Gastroesophageal sphincter (tissue), 3 donors: ENCODE results near the gene PTBP1.

Experiments used
- EP300 ChIP-seq: sonication (generic); formaldehyde crosslinking; IDR thresholded peaks from one replicate; pipeline ENCODE4 v1.6.1; 2017; ENCODE audit warnings: antibody characterized with exemption, mild to moderate bottlenecking
- POLR2A ChIP-seq, 2 donors: fragments of 450-650 bp; IDR thresholded peaks; one replicate each; pipeline ENCODE4 v1.6.1; 2017; ENCODE audit warnings: antibody characterized with exemption in 2 of 2, mild to moderate bottlenecking in 2 of 2, moderate library complexity in 1 of 2
- POLR2AphosphoS5 ChIP-seq: sonication (generic); formaldehyde crosslinking; IDR thresholded peaks from one replicate; pipeline ENCODE4 v1.6.1; 2017; ENCODE audit warnings: antibody characterized with exemption
- TF ChIP-seq, protein P1 (sequence below), 4 experiments: fragments of 200-600 bp in 2 of 4; fragments of 450-650 bp in 2 of 4; sonication (generic) in 1 of 4; IDR thresholded peaks; one replicate each; pipeline ENCODE4 v1.5.1; 2017 to 2019; ENCODE audit warnings: antibody characterized with exemption in 4 of 4, mild to moderate bottlenecking in 2 of 4, moderate library complexity in 2 of 4

- TF ChIP-seq, protein P1, sequence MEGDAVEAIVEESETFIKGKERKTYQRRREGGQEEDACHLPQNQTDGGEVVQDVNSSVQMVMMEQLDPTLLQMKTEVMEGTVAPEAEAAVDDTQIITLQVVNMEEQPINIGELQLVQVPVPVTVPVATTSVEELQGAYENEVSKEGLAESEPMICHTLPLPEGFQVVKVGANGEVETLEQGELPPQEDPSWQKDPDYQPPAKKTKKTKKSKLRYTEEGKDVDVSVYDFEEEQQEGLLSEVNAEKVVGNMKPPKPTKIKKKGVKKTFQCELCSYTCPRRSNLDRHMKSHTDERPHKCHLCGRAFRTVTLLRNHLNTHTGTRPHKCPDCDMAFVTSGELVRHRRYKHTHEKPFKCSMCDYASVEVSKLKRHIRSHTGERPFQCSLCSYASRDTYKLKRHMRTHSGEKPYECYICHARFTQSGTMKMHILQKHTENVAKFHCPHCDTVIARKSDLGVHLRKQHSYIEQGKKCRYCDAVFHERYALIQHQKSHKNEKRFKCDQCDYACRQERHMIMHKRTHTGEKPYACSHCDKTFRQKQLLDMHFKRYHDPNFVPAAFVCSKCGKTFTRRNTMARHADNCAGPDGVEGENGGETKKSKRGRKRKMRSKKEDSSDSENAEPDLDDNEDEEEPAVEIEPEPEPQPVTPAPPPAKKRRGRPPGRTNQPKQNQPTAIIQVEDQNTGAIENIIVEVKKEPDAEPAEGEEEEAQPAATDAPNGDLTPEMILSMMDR (IDR thresholded peaks at IDR 0.05), result no peak
- TF ChIP-seq POLR2A (IDR thresholded peaks at IDR 0.05) (no peak), EP300 (no peak), POLR2AphosphoS5 (no peak)
Observed at GRCh38 chr19:855142-855541, 57.9 kb downstream of the PTBP1 start.
